ENCODE data around the gene ART5.

ART5 gene, protein sequence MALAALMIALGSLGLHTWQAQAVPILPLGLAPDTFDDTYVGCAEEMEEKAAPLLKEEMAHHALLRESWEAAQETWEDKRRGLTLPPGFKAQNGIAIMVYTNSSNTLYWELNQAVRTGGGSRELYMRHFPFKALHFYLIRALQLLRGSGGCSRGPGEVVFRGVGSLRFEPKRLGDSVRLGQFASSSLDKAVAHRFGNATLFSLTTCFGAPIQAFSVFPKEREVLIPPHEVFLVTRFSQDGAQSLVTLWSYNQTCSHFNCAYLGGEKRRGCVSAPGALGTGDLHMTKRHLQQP

DNA sequence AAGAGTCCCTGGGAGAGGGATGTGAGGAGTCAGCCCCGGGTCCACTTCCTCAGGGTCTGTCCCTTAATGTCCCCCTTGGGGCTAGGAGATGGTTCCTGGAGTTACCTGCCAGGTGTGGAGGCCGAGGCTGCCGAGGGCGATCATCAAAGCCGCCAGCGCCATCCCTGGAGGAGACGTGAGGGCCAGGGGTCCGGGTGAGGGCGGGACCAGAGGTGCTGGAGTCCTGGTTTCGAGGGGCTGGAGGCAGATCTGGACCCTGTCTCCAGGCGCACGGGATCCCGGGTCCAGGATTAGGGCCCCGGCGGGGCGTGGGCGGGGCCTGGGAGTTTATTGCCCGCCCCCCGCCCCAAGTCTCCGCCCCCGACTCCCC is at the start of gene ART5:
Gene ART5, minus strand, starts transcription at position 292 of the 370 bp plus-strand sequence. Its CDS starts 130 bp downstream, at position 162.
- DNase-seq = no peak

DNA sequence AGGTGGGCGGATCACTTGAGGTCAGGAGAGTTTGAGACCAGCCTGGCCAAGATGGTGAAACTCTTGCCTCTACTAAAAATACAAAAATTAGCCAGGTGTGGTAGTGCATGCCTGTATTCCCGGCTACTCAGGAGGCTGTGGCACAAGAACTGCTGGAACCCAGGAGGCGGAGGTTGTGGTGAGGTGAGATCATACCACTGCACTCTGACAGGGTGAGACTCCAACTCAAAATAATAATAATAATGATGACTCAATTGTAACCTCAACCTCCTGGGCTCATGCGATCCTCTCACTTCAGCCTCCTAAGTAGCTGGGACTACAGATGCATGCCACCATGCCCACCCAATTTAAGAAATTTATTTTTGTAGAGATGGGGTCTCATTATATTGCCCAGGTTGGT is 45.0 kb upstream of the ART5 start:
- DNase-seq = no peak

DNA sequence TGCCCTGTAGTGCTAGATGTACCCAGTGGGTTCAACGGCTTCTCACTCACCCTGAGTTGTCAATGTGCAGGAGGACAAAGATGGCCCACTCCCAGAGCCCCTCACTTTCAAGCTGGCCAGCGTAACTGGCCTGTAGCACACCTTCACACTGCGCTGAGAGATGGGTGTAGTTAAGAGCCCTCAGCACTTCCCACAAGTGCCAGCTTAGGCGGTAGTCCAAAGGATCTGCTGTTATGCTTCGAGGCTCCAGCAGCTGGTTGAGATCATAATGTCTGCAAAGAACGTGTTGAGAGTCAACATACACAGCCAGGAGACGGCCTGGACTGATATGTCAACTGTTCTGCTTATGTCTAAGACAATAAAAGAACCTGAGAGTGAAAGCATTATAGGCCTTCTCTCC is 44.1 kb upstream of the ART5 start:
- no peak for DNase-seq

DNA sequence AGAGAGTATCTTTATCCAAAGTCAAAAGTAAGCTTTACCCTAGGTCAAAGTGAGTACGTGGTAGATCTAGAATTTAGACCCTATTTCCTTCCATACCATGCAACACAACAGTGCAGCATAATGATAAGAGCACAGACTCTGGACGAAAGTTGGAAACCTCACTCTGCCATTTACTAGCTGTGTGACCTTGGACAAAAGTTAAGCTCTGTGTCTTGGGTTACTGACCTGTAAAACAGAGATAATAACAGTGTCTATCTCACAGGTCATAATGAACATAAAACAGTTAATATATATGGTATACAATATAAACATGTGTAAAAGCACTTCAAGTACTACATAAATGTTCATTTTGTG is 43.0 kb upstream of the ART5 start:
- DNase-seq = no peak

DNA sequence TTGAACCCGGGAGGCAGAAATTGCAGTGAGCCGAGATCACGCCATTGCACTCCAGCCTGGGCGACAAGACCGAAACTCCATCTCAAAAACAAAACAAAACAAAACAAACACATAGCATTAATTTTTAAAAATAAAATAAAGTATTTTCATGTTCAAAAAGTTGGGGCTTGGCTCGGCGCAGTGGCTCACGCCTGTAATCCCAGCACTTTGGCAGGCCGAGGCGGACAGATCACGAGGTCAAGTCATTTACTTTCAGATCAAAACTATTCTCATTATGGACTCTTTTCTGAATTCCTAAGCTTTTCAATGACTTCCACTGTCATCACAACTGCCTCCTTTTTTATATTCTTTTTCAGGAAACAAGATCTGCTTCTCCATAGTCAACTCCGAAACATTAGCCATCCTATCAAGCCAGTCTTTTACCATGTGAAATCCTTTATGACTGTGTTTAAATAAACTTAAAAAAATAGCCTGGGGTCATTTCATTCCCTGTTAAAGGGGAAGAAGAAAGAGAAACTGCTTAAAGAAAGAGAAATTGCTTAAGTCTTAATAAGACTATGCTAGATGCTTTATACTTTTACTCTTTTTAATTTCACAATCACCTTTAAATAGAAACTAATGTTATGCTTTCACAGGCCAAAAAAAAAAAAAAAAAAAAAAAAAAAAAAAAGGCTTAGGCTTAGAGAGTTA is 42.5 kb upstream of the ART5 start:
- DNase-seq = no peak

DNA sequence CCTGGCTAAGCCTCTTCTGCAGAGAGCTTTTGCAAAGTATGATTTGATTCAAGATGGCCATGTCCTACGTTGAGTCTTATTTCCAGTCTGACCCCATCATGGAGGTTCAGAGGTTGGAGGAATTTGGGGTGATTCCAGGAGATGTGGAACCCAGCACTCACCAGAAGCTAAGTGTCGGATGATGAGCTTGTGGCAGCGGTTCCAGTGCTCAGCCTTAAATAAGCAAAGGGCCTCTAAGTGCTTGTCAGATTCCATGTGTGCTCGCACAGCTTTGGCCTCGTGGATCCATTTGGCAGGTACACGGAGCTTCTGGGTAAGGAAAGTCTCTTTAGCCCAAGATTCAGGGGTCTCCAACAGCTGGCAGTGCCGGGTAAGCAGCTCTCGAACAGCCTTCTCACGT is 41.2 kb upstream of the ART5 start:
- no peak for DNase-seq

DNA sequence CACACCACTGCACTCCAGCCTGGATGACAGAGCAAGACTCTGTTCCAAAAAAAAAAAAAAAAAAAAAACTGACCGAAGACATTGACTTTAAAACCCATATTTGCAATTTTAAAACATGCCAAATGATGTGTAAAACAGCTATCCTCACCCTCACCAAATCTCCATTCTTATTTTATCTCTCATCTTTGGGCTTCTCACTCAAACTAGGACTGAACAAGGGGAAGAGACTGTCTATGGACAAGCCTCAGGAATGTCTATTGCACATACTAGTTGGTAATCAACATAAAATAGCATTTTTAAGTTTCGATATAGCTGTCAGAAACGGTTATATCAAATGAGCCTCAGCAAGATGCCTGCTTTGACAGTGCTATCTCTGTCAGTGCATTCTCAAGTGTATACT is 37.3 kb upstream of the ART5 start:
- DNase-seq = no peak

DNA sequence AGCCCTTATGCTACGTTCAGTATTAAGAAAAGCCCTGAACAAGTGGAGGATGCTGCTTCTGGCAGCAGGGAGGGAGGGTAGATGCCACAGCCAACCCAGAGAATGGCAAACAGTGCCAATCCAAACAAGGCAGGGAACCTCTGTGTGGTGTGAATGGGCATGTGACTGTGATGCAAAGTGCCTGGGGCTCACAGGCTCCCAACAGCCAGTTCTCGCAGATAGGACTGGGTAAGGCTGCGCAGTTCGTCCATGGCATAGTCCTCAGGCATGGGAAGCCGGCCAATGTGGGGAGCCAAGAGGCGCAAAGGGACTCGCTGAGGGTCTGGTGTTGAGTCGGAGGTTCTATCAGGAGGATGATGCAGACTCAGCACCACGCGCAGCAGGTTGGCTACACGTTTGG is 34.2 kb upstream of the ART5 start:
- no peak for DNase-seq

DNA sequence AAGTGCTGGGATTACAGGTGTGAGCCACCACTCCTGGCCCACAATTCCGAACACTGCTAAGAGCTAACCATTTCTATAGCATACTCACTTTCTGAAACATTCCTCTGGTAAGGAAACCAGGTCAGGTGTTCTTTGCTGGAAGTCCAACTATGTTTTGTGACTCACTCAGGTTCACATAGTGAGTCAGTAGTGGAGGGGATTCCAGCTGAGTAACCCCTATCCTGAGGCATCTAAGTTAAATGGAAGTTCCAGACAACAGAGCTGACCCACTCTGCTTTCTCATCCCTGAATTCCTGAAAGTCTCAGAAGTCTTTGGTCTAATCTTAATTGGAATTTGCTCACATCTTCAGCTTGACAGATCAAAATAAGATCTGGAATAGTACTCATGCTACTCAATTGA is 32.4 kb upstream of the ART5 start:
- DNase-seq = no peak

DNA sequence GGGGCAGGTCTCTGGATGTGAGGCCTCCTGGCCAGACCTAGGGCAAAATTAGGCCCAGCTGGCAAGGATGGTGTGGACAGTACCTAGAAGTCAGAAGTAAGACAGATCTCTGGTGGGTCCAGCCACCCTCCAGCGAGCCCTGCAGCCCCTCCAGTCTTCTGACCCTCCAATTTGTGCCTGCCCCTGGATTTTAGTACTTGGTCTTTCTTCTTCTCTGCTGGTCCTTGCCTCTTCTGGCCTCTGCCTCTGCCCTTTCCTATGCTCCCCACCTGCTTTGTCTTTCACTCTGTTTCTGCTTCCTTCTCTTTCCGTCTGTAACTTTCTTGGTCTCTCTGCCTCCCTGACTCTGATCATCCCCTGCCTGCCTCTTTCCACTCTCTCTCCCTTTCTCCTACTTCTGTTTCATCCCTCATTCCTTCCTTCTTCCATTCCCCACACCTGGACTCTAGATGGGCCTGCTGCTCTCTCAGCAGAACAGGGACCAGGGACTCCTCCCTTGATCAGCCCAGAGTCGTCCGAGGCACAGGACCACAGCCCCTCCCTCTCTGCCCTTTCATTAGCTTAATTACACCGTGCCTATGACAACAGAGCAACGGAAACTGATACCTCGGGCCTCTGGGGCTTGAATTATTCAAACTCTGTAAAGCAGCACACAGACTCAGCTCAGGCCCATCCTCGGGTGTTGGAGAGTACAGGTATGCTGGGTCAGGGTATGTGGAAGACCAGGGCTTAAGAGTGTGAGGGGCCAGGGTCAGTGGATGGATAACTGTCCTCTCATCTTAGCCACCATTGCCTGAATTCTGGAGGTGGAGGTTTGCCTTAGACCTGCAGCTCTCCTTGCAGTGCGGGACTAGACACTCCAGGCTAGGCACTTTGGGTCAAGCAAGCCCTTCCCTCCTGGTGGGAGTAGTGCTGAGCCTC is 29.8 kb upstream of the ART5 start, which contains the start of gene CHRNA10:
Gene CHRNA10, minus strand, starts transcription at position 51 of the 921 bp plus-strand sequence. CDS start 72 bp downstream, outside the sequence.
- no peak for DNase-seq

DNA sequence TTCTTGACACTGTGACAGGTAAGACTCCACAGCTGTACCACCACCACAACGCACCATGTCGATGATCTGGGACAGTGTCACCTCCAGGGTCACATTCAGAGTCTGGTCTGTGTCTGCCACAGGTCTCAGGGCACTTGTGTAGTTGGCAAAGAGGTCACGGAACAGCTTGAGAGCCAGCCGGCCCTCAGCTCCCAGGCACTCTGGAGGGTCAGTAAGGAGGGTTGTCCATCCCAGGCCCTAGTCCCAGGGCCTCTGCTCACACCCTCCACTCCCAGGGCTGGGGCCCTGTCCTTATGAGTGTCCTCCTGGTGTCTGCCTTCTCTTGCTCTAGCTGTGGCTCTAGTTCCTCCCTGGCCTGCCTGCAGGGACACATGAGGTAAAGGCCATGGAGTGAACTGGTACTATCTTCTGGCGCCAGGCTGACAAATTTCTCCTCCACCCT is 28.0 kb upstream of the ART5 start:
- DNase-seq = no peak

DNA sequence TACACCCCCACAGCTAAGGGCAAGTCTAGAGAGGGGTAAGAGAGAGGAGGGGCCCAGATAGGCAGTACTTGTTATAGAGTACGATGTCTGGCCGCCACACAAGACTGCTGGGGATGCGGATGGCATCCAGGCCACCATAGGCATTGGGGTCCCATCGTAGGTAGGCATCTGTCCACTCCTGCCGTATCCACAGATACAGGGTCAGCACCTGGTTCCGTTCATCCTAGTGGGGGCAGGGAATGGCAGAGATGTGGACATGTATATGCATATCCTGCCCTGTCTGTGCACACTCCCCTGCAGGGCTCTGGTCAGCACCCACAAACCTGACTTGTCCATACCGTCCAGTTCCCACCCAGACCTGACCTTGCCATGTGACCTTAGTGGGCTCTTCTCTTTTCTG is 27.3 kb upstream of the ART5 start:
- DNase-seq = no peak

DNA sequence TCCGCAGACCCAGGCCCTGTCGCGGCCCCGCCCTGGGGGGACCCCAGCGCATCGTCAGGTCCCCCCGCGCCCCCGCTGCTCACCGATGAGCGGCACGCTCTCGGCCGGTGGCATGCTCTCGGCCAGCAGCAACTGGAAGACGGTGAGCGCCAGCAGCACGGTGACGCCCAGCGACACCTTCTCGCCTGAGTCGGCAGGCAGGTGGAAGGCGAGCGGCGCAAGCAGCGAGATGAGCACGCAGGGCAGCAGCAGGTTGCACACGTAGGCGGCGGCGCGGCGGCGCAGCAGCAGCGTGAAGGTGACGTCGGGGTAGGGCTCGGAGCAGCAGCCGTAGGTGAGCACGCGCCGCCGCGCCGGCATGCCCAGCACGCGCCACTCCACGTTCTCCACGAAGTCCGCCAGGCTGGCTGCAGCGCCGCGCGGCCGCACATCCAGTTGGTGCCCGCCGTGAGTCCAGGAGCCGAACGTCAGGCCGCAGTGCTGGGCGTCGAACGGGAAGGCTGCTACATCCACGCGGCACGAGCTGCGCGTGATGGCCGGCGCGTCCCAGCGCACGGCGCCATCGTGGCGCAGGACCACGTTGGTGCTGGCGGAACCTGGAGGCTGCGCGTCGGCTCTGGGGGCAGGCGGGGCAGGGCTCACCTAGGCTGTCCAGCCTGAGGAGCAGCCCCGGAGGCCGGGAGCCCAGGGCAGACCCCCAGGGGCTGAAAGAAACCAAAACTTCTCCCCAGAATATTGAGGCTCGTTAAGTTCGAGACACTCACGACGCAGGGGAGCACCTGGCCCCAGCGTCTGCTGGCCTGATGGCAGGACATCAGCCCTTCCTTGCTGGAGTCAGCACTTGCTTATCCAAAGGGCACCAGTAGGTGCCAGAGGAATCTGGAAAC is 25.6 kb upstream of the ART5 start:
- DNase-seq = no peak

DNA sequence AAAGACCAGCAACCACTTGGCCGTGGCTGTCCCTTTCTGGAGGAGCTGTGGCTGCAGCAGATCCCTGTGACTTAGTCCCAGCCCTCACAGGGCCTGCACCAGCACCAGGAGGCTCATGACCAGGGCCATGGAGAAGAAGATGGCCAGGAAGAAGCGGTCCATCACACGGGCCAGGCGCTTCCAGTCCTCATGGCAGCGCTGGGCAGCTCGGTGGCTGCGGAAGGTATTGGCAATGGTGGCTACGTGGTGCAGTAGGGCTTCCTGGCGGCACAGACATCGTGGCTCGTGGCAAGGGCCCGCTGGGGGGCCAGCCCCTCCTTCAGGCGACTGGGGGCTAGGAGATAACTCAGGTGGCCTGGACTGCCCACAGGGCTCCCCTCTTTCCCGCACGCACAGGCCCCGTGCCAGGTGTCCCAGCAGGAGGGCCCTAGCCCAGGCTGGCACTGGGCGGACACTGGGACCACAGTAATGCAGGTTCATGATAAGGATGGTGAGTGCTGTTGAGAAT is 24.3 kb upstream of the ART5 start:
- no peak for DNase-seq

DNA sequence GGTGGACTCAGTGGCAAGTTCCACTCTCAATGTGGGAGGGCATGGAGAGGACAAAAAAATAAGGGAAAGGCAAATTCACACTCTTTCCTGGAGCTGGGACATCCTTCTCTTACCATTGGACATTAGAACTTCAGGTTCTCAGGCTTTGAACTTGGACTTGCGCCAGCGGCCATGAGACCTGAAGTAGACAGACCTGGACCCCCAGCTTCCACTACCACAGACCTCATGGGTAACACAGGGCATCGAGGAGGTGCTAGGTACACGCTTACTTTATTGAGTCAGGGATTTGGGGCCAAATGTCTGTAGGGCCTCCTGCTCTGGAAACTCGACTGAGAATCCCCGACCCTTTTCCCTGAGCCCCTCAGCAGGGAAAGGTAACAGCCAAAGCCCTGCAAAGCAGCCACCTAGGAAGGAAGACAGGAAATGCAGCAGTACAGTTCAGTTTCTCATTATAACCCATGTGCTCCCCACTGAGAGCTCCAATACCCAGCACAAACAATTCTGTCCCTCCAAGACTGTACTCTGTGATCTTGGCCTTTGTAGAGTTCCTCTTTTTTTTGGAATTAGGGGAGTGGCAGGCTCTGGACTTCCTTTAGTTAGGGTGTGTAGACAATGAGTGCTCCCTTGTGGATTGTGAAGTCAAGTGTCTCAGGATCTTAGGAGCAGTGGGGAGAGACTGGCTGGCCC is 23.7 kb upstream of the ART5 start:
- DNase-seq = no peak

DNA sequence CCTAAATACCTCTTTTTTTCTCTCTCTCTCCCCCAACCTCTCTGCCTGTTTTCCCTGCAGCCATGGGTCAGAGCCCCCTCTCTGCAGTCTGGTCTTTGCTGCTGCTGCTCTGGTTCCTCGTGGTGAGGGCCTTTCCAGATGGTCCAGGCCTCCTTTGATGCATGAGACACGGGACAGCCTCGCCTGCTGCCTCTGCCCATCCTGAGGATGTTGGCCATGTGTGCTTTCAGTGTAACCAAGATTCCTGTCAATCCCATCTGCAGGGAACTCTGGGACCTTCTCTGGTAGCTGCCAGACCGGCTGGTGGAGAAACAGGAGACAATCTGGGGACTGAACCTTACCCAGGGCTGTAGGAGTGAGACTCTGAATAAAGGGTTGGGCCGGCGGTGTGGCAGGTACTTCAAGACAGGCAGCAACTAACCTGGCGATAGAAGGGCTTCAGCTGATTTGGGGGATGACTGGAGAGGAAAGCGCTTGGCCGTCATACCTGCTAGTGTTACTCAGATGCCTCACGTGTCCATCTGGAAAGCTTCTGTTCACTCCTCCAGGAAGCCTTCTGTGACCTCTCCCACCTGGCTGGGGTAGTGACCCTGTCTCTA is 22.3 kb upstream of the ART5 start:
- no peak for DNase-seq

DNA sequence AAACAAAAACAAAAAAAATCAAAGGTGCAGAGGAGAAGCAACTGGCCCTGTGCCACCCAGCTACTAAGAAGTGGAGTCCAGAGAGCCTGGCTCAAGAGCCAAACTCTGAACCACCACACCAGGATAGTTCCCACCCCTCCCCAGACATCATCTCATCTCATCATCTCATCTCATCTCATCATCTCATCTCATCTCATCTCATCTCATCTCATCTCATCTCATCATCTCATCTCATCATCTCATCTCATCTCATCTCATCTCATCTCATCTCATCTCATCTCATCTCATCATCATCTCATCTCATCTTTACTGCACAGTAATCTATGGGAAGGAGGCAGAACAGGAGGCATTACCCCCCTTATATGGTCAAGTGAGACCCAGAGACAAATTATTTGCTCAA is 21.1 kb upstream of the ART5 start:
- no peak for DNase-seq

DNA sequence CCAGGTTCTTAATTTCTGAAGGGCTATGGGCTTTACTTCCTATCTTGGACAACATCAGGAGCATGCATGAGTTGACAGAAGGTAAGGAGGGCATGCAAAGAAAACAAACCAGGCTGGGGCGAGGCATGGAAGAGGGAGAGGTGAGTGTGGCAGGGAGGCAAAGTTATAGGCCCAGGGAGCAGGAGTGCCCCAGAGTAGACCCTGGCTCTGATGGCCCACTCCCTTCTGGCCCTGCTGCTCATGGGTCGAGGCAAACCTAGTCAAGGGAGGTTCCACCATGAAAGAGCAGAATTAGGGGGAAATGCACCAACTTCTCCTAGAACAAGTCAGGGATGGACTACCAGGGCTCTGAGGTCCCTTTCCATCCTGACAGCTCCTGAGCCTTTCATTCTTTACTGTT is 19.2 kb upstream of the ART5 start:
- no peak for DNase-seq

DNA sequence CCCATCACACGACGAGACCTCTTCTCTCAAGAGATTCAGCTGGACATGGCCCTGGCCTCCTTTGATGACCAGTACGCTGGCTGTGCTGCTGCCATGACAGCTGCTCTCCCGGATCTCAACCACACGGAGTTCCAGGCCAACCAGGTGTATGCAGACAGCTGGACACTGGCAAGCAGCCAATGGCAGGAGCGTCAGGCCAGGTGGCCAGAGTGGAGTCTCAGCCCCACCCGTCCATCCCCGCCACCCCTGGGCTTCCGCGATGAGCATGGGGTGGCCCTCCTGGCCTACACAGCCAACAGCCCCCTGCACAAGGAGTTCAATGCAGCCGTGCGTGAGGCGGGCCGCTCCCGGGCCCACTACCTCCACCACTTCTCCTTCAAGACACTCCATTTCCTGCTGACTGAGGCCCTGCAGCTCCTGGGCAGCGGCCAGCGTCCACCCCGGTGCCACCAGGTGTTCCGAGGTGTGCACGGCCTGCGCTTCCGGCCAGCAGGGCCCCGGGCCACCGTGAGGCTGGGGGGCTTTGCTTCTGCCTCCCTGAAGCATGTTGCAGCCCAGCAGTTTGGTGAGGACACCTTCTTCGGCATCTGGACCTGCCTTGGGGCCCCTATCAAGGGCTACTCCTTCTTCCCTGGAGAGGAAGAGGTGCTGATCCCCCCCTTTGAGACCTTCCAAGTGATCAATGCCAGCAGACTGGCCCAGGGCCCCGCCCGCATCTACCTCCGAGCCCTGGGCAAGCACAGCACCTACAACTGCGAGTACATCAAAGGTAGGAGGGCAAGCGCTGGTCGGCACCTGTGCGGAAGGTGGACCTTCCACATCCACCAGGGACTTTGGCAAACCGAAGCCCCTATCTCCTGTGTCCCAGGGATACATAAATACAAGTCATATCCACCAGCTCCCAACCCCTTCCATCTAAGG is 18.1 kb upstream of the ART5 start:
- peak; percentile 15 for DNase-seq

DNA sequence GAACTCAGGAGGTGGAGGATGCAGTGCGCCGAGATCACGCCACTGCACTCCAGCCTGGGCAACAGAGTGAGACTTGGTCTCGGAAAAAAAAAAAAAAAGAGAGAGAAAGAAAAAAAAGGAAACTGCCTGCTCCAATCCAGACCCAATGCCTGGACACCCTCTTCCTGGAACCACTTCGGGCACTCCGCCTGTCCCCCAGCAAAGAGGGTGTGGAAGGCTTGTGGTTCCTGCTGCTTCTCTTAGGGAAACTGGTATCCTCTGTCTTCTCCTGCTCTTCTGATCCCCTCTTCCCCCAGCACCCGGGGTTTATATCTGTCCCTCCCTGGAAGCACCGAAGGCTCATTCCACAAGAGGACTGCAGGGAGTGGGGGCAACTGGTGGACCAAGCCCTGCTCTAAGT is 16.5 kb upstream of the ART5 start:
- no peak for DNase-seq
